DND-41 (cell line): ENCODE data around the gene CELSR1.

Source experiments
- CTCF ChIP-seq: IDR thresholded peaks from 2 replicates; pipeline ENCODE4 v1.5.1; 2012; ENCODE audit warnings: borderline replicate concordance, low read length, moderate library complexity, mild to moderate bottlenecking; ENCODE audit not compliant: poor library complexity, severe bottlenecking; ENCODE audit errors: extremely low read depth
- EZH2 ChIP-seq: IDR thresholded peaks from 3 replicates; pipeline ENCODE4 v1.6.1; 2012; ENCODE audit warnings: borderline replicate concordance, low read depth, mild to moderate bottlenecking, moderate library complexity, low read length, inconsistent platforms; ENCODE audit not compliant: severe bottlenecking

GRCh38 chr22:46551321-46551720, 13.9 kb upstream of the CELSR1 start:
- TF ChIP-seq CTCF, result no peak
- TF ChIP-seq EZH2, result no peak
